ENCODE data around the gene FAM50A. TPM values are rescaled to one million over a fixed set of nuclear protein-coding genes. Genes with fewer than 3 reads are reported as not detected.

FAM50A gene, protein sequence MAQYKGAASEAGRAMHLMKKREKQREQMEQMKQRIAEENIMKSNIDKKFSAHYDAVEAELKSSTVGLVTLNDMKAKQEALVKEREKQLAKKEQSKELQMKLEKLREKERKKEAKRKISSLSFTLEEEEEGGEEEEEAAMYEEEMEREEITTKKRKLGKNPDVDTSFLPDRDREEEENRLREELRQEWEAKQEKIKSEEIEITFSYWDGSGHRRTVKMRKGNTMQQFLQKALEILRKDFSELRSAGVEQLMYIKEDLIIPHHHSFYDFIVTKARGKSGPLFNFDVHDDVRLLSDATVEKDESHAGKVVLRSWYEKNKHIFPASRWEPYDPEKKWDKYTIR
- 59.5 and 85.8 TPM in 2 replicates for total RNA-seq

DNA sequence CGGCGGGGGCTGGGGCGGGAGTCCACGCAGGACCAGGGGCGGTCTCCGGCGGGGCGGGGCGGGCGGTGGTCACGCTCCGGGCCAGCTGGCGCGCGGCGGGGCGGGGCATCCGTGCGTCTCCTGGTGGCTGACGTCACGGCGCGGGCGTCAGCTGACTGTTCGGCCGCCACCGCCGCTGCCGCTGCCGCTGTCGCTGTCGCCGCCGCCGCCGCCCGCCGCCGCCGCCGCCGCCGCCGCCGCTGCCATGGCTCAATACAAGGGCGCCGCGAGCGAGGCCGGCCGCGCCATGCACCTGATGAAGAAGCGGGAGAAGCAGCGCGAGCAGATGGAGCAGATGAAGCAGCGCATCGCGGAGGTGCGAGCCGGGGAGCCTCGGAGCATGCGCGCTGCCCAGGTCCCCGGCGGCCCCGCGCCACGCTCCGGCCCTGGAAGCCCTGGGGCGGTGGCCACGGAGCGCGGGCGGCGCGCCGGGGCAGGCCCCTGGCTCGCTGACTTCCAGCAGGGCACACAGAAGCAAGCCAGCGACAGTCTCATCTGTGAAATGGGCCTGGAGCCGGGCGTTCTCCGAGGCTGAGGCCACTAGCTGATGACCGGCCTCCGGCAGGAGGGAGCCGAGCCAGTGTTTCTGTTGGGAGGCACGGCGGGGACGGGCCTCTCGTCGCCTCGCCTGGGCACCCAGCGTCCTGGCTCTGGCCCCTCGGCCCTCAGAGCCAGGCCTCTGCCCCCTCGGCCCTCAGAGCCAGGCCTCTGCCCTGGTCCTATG lies at the start of gene FAM50A:
Gene FAM50A (plus strand): TSS at position 150 of the 763 bp plus-strand sequence. CDS start 95 bp downstream, at position 245.

DNA sequence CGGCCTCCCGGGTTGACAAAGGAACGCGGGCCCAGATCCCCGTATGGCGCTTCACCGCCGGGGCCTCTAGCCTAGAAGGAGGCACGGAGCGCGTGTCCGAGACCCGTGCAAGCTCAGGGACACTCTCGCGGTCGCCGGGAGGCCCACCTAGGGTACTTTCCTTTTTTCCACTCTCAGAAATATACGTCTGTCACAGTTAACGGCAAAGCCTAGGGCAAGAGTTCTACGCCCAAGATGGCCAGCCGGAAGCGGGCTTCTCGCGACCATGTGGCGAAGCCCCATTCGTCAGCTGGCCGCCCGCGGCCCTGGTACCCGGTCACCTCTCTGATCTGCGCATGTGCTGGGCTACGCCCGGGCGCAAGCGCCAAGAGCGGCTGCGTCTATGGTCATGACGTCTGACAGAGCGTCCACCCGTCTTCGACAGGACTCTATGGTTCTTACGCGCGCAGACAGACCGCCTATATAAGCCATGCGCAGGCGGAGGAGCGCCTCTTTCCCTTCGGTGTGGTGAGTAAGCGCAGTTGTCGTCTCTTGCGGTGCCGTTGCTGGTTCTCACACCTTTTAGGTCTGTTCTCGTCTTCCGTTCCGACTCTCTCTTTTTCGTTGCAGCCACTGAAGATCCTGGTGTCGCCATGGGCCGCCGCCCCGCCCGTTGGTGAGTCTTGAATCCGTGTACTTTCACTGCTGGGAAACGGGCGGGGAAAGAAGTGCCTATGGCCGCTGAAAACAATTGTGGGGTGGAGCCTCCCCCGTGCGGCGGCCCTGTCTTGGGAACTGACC lies 45.9 kb upstream of the FAM50A start, which contains the start of gene RPL10:
Gene RPL10 (plus strand): TSS at position 490 of the 780 bp plus-strand sequence. CDS start 143 bp downstream, at position 633.

DNA sequence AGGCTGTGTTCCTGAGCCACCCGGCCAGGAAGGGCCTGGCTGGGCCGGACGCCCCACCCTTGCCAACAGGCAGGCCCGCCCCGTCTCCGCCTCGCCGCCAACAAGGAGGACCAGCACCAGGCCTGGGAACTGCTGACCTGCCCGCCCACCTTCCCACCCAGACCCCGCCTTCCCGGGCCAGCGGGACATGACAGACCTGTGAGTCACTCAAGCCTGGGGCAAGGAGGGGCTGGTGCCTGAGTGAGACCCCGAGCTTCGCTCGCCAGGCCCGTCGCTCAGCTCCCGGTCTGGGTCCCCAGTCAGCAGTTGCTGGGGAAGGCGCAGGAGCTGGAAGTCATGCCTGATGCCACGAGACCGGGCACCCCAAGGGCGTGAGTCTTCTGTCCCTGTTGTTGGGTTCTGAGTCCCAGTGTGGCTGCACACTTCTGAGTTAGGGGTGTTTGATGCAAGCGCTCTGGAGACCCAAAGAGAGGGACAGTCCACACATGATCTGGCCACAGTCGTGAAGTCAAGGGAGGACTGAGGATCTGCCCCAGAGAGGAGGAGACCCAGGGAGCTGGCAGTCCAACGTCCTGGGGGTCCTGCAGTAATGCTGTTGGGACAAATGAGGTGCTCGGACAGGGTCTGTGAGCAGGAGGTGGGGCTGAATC lies 34.6 kb upstream of the FAM50A start, which contains the start of gene DNASE1L1:
Gene DNASE1L1 (minus strand): TSS at position 33 of the 650 bp plus-strand sequence. CDS start 3,686 bp downstream, outside the sequence.

DNA sequence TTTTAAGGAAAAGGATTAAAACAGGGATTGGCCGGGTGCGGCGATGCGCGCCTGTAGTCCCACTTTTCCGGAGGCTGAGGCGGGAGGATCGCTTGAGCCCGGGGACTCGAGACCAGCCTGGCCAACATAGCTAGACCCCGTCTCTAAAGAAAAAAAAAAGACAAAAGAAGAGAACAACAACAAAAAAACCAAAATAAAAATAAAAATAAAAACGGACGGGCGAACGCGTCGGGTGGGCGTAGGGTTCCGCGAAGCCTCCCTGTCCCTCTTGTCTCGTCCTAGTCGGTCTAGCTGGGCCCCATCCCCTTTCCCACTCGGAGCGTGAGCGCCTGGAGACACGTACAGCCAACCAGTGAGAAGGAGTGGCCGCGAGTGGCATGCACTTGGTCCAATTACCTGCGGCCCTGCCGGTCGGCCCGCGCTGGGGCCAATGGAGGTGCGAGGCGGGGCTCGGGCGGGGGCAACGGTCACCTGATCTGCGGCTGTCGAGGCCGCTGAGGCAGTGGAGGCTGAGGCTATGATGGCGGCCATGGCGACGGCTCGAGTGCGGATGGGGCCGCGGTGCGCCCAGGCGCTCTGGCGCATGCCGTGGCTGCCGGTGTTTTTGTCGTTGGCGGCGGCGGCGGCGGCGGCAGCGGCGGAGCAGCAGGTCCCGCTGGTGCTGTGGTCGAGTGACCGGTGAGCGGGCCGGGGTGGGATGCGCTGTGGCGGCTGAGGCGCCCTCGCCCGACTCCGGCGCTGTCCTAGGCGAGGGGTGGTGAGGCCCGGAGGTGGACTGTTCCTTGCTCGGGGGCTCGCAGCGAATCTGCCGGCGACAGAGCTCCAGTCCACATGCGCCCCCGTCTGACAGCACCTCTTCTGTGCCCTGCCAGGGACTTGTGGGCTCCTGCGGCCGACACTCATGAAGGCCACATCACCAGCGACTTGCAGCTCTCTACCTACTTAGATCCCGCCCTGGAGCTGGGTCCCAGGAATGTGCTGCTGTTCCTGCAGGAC lies 15.5 kb upstream of the FAM50A start, which contains the start of gene ATP6AP1:
Gene ATP6AP1 (plus strand): TSS at position 502 of the 996 bp plus-strand sequence. CDS start 16 bp downstream, at position 518.

DNA sequence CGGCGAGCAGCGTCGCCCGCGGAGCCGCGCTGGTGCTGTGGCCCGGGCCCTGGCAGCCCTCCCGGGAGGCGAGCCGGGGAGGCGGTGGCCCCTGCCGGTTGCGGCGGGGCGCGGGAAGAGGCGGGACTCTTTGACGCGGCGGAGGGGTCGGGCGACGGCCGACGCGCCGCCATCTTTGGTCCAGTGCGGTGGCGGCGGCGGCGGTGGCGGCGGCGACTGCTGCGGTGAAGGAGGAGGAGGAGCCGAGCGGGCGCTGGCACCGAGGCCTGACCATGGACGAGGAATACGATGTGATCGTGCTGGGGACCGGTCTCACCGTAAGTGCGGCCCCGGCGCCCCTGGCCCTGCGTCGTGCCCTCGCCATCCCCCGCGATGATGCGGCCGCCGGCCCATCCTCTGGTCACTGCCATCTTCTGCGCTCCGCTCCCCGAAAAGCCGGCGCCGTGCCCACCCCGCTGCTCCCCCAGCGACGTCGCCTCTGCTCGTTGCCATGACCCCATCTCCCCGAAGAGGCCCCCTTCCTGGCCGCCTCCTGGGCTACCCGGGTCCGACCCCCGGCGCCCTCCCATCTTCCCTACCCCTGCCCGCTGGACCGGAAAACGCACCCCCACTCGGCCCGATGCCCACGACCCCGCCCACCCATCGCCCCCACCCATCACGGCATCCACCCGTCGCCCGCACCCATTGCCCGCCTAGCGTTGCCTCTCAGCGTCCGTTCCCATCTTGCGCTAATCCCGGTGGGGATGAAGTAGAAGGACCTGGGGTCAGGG lies 6.8 kb upstream of the FAM50A start, which contains the start of gene GDI1:
Gene GDI1 (plus strand): TSS at position 172 of the 770 bp plus-strand sequence. CDS start 101 bp downstream, at position 273.

DNA sequence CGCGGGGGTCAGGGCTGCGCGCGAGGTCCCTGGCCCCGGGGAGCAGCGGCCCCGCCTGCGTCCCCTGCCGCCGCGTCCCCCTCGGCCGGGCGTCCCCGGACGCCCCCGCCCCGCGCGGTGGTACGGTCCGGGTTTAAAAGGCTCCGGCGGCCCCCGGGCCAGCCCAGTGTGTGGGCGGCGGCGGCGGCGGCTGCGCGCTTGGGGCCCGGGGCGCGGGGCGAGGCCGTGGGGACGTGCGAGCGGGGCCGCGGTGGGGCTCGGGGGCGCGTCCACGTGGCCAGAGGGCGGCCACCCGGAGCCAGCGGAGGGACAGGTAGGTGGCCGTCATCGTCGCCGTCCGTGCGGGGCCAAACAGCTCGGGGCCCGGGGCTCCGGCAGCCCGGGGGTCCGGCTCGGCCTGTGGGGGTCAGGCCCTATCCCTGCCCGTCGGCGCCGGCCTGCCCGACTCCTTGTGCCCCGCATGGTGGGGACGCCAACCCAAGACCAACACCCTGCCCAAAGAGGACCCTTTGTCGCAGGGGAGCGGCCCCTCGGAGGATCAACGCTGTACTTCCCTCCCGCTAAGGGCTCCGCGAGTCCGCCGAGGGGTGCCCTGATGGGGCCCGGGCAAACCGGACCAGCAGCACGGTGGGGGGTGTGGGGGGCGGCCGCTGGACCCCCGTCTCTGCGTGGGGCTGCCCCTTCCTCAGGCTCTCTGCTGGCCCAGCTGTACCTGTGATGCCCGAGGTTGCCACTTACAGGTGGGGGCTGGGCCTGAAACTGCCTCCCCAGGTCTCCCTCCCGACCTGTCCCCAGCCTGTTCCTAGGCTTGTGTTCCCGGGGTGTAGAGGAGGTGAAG lies 14.4 kb downstream of the FAM50A start, which contains the start of gene PLXNA3:
Gene PLXNA3 (plus strand): TSS at position 166 of the 838 bp plus-strand sequence. CDS start 1,903 bp downstream, outside the sequence.

DNA sequence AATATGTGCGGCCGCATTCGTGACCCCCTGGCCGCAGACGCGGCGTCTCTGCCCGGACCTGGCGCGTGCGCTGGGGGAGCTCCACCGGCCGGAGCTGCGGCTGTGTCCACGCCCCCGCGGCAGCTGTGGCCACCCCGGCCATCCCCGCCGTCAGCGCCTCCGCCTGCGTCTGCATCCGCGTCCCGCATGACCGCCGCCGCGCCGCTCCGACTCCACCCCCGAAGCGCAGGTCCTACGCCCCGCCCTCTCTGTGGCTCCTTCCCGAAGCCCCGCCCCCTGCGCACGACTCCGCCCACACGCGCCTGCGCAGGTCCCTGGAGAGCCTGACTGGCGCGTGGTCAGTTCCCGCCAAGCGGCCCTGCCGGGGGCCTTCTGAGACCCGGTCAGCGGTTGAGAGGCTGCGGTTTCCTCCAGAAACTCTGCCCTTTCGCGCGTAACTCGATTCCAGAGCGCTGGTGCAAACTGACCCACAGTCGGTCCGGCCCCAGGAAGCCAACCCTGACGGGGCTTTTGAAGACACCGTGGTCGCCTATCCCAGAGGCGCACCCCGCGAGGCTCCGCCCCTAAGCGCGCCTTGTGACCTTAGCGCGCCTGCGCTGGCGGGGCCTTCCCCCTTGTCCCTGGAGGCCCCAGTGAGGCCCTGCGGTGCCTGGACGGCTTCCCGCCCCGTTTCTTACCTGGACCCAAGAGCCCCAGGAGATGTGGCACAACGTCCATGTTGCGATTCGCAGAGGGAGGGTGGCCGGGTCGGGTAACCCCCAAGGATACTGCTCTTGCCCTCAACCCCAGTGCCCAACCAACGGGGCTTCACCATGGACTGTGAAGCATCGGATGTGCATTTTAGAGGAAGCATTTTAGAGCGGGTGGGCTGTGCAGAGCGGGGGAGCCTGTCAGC lies 35.0 kb downstream of the FAM50A start, which contains the start of gene LAGE3:
Gene LAGE3 (minus strand): TSS at position 554 of the 895 bp plus-strand sequence. CDS start 366 bp downstream, at position 188.

DNA sequence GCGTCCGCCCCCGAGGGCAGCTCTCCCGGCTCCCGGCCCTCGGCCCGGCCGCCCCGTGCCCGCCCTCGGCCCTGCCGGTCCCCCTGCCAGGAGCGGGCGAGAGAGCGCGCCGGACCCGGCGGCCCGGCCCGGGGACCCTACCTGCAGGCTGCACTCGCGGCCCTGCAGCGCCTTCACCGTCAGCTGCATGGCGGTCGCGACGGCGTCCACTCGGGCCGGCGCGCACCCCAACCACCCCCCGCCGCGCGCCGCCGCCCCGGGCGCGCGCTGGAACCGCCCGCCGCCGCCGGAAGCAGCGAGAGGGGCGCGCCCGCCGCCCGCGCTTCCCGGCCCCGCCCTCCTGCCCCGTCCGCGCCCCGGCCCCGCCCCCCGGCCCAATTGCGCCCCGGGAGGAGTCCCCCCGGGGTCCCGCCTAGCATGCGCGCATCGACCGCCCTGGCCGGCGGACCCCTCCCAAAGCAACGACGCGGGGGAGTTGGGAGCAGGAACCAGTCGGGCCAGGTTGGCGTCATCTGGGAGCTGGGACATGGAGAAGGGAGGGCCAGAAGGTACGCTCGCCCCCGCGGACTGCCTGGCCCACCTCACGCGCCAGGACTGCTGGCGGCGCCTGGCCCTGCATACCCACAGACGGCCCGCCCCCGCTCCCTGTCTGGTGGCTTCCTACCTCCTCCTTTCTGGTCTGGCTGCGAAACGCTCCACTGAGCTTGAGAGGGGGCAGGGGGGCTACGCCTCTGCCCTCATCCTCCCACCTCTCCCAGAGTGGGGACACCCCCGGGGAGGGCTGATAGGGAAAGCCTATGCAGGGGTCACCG lies 42.7 kb downstream of the FAM50A start, which contains the start of gene UBL4A:
Gene UBL4A (minus strand): TSS at position 220 of the 812 bp plus-strand sequence. CDS start 31 bp downstream, at position 189.

DNA sequence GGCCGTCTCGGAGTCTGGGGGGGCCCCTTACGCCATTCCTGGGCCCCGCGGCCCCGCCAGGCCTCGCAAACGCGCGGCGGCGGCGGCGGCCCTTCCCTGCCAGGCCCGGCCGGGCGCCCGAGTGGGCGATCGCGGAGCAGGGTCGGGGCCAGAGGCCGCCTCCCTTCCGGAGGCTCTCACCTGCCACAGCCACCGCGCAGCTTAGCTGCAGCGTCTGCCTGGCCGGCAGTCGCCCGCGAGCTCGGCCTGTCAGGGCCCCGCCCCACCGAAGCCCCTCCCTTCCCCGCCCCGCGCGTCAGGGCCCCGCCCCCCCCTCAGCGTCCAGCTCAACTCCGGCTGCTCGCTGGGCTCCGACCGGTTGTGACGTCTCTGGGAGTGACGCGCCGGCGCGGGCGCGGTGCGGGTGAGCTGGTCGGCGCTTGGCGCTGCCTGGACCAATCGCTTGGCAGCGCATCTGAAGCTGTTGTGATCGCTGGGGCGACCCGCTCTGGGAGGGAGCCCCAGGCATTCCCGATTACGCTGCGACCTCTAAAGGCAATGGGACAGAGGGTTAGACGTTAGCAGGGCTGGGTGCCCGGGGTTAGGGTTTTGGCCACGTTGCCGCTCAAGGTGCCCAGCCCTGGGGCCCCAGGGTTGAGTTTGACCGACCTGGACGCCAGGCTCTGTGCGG lies 46.6 kb downstream of the FAM50A start, which contains the start of gene SLC10A3:
Gene SLC10A3 (minus strand): TSS at position 216 of the 670 bp plus-strand sequence. CDS start 1,689 bp downstream, outside the sequence.

Other genes with a start within 250 kb of the FAM50A start
- not detected in 2 replicates for gene OPN1MW2, start 224.4 kb upstream of the FAM50A start, total RNA-seq
- not detected in 2 replicates for gene OPN1MW3, start 186.6 kb upstream of the FAM50A start, total RNA-seq
- gene TEX28, start 149.0 kb upstream of the FAM50A start, total RNA-seq = not detected in 2 replicates
- not detected in 2 replicates for gene TKTL1, start 148.3 kb upstream of the FAM50A start, total RNA-seq
- 3,803 and 5,191 TPM in 2 replicates for gene FLNA, start 69.5 kb upstream of the FAM50A start, total RNA-seq
- gene EMD, start 64.8 kb upstream of the FAM50A start, total RNA-seq = 22.8 and 26.8 TPM in 2 replicates
- gene RPL10, start 45.8 kb upstream of the FAM50A start, total RNA-seq = 2,018 and 2,028 TPM in 2 replicates
- gene DNASE1L1, start 34.9 kb upstream of the FAM50A start, total RNA-seq = 98.5 and 178 TPM in 2 replicates
- 15.4 and 26.4 TPM in 2 replicates for gene TAFAZZIN, start 32.6 kb upstream of the FAM50A start, total RNA-seq
- gene ATP6AP1, start 15.5 kb upstream of the FAM50A start, total RNA-seq = 145 and 172 TPM in 2 replicates
- gene GDI1, start 7.0 kb upstream of the FAM50A start, total RNA-seq = 96.4 and 118 TPM in 2 replicates
- gene PLXNA3, start 14.1 kb downstream of the FAM50A start, total RNA-seq = 58.3 and 68.4 TPM in 2 replicates
- 16.6 and 20.3 TPM in 2 replicates for gene LAGE3, start 35.1 kb downstream of the FAM50A start, total RNA-seq
- 40.3 and 61.6 TPM in 2 replicates for gene UBL4A, start 42.5 kb downstream of the FAM50A start, total RNA-seq
- 37.0 and 46.7 TPM in 2 replicates for gene SLC10A3, start 46.5 kb downstream of the FAM50A start, total RNA-seq
- 43.3 and 52.2 TPM in 2 replicates for gene FAM3A, start 72.1 kb downstream of the FAM50A start, total RNA-seq
- 109 and 142 TPM in 2 replicates for gene G6PD, start 102.7 kb downstream of the FAM50A start, total RNA-seq
- gene IKBKG, start 103.5 kb downstream of the FAM50A start, total RNA-seq = 12.3 and 16.7 TPM in 2 replicates
- not detected in 2 replicates for gene CTAG1A, start 141.0 kb downstream of the FAM50A start, total RNA-seq
- not detected in 2 replicates for gene CTAG1B, start 175.1 kb downstream of the FAM50A start, total RNA-seq
- not detected in 2 replicates for gene CTAG2, start 209.4 kb downstream of the FAM50A start, total RNA-seq